ENCODE results near the gene TCAP. TPM values are rescaled to one million over a fixed set of nuclear protein-coding genes. Genes with fewer than 3 reads are reported as not detected.

Gene TCAP
- polyA plus RNA-seq, 1 donor (not counting 4 experiments of a cell fraction or from before 2014, with no cell fraction given): 0.20 TPM

GRCh38 chr17:39626171-39627046 lies 38.7 kb upstream of the TCAP start, which contains the start of gene PPP1R1B:
Gene PPP1R1B (plus strand): TSS chr17:39626952. CDS start chr17:39627393, 441 bp downstream.
- Histone ChIP-seq H3K79me2 (ENCODE audit: control insufficient read depth, insufficient read depth, low read length) (no peaks in the 10 kb centered on the region), H4K20me1 (ENCODE audit: control insufficient read depth, extremely low read depth, insufficient read depth, low read length) (peaks cover 2% of the 10 kb centered on the region), H3K4me3 (ENCODE audit: control insufficient read depth in 2 of 3, extremely low read depth in 1 of 3, insufficient read depth in 2 of 3, low read depth in 1 of 3, low read length in 3 of 3) (peak within 1 kb of the TSS in 2 of 3 experiments; percentile 57 to 61), H3K9me1 (ENCODE audit: control insufficient read depth, extremely low read depth, insufficient read depth, low read length) (no peaks in the 10 kb centered on the region), H2AFZ (ENCODE audit: control insufficient read depth, low read length) (peak within 1 kb of the TSS; percentile 81), H3K9me3 (ENCODE audit: control insufficient read depth, low read depth, low read length) (no peaks in the 10 kb centered on the region), H3K27me3 (ENCODE audit: control insufficient read depth, extremely low read depth, insufficient read depth, low read length) (peaks cover 41% of the 10 kb centered on the region), H3K36me3 (ENCODE audit: control insufficient read depth in 2 of 2, extremely low read depth in 1 of 2, insufficient read depth in 2 of 2, low read length in 2 of 2) (no peaks in the 10 kb centered on the region), H3K27ac (ENCODE audit: control insufficient read depth, insufficient read depth, low read length) (no peak within 1 kb of the TSS), H3K4me1 (ENCODE audit: control insufficient read depth, extremely low read depth, insufficient read depth, low read length) (peaks cover 40% of the 10 kb centered on the region), H3K4me2 (ENCODE audit: control insufficient read depth, extremely low read depth, insufficient read depth, low read depth, low read length) (peak within 1 kb of the TSS; percentile 87), H3K9ac (ENCODE audit: control insufficient read depth, extremely low read depth, insufficient read depth, low read length) (peak within 1 kb of the TSS; percentile 37)
- TF ChIP-seq, protein P1, sequence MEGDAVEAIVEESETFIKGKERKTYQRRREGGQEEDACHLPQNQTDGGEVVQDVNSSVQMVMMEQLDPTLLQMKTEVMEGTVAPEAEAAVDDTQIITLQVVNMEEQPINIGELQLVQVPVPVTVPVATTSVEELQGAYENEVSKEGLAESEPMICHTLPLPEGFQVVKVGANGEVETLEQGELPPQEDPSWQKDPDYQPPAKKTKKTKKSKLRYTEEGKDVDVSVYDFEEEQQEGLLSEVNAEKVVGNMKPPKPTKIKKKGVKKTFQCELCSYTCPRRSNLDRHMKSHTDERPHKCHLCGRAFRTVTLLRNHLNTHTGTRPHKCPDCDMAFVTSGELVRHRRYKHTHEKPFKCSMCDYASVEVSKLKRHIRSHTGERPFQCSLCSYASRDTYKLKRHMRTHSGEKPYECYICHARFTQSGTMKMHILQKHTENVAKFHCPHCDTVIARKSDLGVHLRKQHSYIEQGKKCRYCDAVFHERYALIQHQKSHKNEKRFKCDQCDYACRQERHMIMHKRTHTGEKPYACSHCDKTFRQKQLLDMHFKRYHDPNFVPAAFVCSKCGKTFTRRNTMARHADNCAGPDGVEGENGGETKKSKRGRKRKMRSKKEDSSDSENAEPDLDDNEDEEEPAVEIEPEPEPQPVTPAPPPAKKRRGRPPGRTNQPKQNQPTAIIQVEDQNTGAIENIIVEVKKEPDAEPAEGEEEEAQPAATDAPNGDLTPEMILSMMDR (optimal IDR thresholded peaks at IDR 0.05 in 1 of 3, IDR thresholded peaks at IDR 0.05 in 1 of 3, conservative IDR thresholded peaks at IDR 0.05 in 1 of 3; ENCODE audit: extremely low read depth in 1 of 3, insufficient read depth in 2 of 3, low read length in 3 of 3): no peak
- TF ChIP-seq EZH2 (IDR thresholded peaks at IDR 0.05; ENCODE audit: low read length): no peak
- dilution Hi-C loops (cut with MboI; ENCODE audit: extremely low pct_ligation_motif_present, low sequenced_read_pairs): no loop called here
- DNase-seq (ENCODE audit: low read depth, low spot score) (no peak), FAIRE-seq (no peak)

- peaks cover 39% of the 10 kb centered on the region for H3K27me3 ChIP-seq (ENCODE audit: control insufficient read depth, extremely low read depth, insufficient read depth, low read length)
- dilution Hi-C loops (cut with MboI; ENCODE audit: extremely low pct_ligation_motif_present, low sequenced_read_pairs): no loop called here
Observed at GRCh38 chr17:39627047-39627711, 38.0 kb upstream of the TCAP start.

More at GRCh38 chr17:39627047-39627711, 38.0 kb upstream of the TCAP start:
- Histone ChIP-seq H3K9me1 (ENCODE audit: control insufficient read depth, extremely low read depth, insufficient read depth, low read length) (no peaks in the 10 kb centered on the region), H3K9me3 (ENCODE audit: control insufficient read depth, low read depth, low read length) (no peaks in the 10 kb centered on the region), H3K9ac (ENCODE audit: control insufficient read depth, extremely low read depth, insufficient read depth, low read length) (peak overlapping the region; percentile 37), H3K27ac (ENCODE audit: control insufficient read depth, insufficient read depth, low read length) (no peak overlapping the region), H3K36me3 (ENCODE audit: control insufficient read depth in 2 of 2, extremely low read depth in 1 of 2, insufficient read depth in 2 of 2, low read length in 2 of 2) (no peaks in the 10 kb centered on the region), H3K4me2 (ENCODE audit: control insufficient read depth, extremely low read depth, insufficient read depth, low read depth, low read length) (peak overlapping the region; percentile 87), H3K79me2 (ENCODE audit: control insufficient read depth, insufficient read depth, low read length) (no peaks in the 10 kb centered on the region), H3K4me1 (ENCODE audit: control insufficient read depth, extremely low read depth, insufficient read depth, low read length) (peaks cover 42% of the 10 kb centered on the region), H4K20me1 (ENCODE audit: control insufficient read depth, extremely low read depth, insufficient read depth, low read length) (peaks cover 2% of the 10 kb centered on the region), H2AFZ (ENCODE audit: control insufficient read depth, low read length) (peak overlapping the region; percentile 81), H3K4me3 (ENCODE audit: control insufficient read depth in 2 of 3, extremely low read depth in 1 of 3, insufficient read depth in 2 of 3, low read depth in 1 of 3, low read length in 3 of 3) (peak overlapping the region in 2 of 3 experiments; percentile 57 to 61)
- no peak for FAIRE-seq
- DNase-seq (ENCODE audit: low read depth, low spot score): no peak
- TF ChIP-seq EZH2 (IDR thresholded peaks at IDR 0.05; ENCODE audit: low read length): peak; percentile 91
- TF ChIP-seq, protein P1 (optimal IDR thresholded peaks at IDR 0.05 in 1 of 3, IDR thresholded peaks at IDR 0.05 in 1 of 3, conservative IDR thresholded peaks at IDR 0.05 in 1 of 3; ENCODE audit: extremely low read depth in 1 of 3, insufficient read depth in 2 of 3, low read length in 3 of 3): no peak

Measured in keratinocyte (primary cell).